GM21529 (cell line): ENCODE results near the gene BLACAT1.

Experiments
- ATAC-seq: cut with Tn5 transposase; IDR thresholded peaks from one replicate; pipeline ENCODE4 v1.9.1; 2021; ENCODE audit not compliant: unreplicated experiment

The BLACAT1 gene

DNA sequence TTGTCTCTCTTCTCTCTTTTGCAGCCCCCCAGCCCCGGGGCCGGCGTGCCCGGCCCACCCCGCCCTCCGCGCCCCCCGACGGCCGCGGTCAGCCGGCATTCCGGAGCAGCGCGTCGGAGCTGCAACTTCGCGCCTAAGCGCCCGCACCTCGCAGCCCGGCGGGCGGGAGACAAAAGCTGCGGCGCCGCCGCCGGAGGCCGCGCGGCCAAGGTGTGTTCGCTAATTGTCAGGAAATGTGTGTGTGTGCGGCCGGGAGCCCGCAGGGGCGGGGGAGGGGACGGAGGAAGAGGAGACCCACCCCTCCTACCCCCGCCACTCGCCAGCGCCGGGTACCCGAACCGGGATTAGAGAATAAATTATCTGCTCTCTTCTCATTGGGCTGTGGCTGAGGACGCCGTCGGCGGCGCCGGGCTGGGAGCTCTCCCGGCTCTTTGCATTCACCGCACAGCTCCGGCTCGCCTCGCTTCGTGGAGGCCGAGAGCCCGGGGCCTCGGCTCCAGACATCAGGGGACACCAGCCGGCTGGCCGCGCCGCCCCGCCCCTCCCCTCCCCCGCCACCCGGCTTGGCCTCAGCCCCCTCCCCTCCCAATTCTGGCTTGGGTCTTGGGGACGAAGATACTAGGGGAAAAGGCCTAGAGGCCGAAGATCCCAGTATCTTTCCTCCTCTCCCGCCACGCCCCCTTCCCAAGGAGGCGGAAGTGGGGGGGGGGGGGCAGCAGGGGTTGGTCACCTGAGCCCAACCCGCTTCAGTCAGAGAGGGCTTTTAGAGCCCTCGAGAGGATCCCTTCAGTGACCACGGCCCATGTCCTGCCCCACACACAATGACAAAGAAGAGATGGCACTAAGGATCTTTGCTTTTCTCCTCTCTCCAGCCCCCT, 1.3 kb upstream of the BLACAT1 start:
- no peak for ATAC-seq

DNA sequence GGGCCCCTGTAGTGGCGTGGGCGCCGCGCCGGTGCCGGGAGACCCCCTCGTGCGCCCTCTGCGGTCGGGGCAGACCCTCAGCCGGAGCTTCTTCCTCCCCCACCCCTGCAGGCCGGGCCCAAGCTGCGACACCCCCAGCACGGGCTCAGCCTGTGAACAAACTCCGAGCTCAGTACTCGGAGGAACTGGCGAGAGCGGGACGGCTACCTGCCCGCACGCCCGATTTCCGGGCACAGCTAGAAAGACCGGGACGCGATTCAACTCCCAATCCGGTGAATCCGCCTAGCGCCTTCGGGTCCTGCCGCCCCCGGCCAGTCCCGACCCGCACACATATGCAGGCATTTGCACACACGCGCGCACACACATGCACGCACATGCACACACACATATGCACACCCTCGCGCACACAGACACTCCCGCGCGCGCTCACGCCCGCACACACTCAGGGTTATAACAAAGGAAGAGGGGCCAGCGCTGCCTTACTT, 580 bp upstream of the BLACAT1 start:
- ATAC-seq = no peak

DNA sequence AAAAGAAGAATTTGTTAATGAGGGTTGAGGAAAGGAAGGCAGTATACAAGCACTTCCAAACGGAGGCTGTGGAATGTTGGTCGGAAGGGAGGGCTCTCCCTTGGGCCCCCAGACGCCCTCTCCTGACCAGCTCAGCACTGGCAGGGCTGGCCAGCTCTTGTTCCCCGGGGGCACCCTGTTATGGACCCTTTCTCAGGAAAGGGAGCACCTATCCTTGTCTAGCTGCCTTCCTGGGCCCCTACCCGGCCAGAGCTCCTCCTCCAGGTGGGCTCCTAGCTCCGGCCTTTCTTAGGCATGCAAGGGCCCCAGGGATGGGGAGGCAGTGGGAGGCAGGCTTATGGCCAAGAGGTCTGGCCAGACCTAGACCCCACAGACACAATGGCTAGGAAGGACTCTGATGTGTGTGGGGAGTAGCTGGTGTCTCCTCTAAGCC, 926 bp downstream of the BLACAT1 start:
- no peak for ATAC-seq

DNA sequence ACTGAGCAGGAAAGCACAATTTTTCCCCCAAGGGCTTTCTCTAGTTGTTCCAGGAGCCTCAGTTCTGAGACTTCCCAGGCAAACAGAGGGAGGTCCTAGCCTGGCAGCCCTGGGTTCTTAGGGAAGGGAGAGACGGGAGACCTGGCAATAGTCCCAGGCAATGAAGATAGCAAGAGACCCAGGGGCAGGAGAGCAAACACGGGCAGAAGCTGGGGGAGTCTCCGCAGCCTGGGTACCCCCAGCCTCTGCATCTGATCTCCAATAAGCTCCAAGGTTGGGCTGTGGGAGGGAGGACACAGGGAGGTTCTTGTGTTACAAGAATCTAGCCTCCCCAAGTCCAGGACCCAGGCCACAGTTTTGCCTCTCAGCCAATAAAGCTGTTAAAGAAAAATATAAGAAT, 2.4 kb downstream of the BLACAT1 start:
- ATAC-seq = no peak

DNA sequence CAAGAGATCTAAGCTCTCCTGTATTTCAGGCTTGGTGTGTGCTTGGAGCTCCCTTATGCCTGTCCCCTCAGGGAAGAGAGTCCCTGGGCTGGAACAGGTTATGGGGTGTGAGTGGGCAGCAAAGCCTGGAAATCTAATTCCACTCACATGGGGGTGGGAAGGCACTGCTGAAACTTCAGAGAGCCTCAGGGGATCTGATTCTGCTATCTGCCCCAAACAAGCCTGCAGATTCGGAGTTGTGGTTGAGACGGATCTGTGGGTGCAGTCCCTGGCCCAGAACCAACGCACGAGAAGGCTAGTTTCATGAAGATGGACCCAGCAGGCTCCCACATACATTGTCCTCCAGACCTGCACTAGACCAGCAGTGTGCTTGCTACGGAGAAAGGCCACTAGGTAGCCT, 2.9 kb downstream of the BLACAT1 start:
- ATAC-seq = no peak

DNA sequence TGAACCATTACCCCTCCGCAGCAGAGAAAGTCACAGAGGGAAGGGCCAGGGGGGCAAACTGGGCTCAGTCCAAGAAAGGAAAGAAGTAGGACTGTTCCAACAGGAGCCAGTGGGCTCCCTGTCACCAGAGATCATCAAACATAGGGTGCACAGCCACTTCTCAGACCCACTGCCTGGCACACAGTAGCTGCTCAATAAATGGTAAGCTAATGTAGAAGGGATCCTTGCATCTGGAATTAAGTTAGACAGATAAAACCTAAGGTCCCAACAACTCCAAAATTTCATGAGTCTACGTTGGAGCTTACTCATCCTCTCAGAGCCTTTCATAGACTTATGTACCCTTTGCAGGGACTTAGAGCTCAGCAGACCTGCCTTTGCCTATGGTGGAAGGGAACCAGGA, 3.5 kb downstream of the BLACAT1 start:
- no peak for ATAC-seq

DNA sequence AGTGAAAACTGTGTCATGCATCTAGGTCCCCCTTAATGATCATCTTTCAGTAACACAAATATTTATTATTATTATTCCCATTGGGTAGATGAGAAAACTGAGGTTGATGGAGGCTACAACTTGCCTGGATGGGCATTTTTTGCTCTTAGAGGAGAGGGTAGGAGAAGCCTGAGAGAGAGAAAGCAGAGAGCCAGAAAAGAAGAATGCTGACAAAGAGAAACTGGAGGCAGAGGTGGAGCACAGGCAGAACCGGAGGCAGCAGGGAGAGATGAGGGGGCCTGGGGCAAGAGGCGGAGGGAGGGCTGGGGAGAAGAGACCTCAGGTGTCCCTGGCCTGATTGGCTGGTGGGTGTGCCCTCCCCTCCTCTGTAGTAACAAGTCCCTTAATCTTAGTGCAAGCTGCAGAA, 4.1 kb downstream of the BLACAT1 start:
- no peak for ATAC-seq

DNA sequence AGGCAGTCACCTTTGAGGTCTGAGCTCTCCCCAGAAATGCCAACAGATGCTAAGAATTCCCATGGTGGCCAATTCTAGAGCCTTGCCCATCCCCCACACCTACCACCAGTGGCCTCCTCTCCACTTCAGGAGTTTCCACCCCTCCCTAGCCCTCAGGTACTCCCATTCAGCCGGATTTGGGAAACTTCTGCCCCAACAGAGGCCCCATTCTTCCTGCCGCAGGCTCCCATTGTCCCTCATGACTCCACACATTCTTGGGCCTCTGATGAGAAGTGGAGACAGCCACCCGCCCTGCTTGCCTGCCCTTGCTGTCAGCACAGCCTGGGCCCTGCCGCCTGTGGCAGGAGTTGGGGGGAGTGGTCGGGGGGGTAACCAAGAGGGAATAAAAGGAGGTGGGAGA, 4.6 kb downstream of the BLACAT1 start:
- no peak for ATAC-seq

DNA sequence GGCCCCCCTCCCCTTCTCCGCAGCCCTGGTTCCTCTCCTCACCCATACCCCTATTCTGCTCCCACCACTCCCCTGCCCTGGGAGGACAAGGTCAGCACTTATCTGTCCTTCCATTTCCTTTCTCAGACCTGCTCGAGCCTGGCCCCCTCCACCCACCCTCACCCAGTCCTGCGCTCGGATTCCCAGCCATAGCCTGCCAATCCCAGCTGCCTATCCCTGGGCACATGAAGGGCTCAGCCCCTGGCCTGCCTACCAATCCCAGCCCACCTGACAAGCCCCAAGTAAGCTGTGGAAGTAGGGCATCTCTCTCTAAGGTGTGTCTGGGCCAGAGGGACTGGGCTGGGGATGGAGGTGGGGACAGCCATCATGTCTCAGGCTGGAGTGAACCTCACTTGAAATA, 5.4 kb downstream of the BLACAT1 start:
- ATAC-seq = no peak

DNA sequence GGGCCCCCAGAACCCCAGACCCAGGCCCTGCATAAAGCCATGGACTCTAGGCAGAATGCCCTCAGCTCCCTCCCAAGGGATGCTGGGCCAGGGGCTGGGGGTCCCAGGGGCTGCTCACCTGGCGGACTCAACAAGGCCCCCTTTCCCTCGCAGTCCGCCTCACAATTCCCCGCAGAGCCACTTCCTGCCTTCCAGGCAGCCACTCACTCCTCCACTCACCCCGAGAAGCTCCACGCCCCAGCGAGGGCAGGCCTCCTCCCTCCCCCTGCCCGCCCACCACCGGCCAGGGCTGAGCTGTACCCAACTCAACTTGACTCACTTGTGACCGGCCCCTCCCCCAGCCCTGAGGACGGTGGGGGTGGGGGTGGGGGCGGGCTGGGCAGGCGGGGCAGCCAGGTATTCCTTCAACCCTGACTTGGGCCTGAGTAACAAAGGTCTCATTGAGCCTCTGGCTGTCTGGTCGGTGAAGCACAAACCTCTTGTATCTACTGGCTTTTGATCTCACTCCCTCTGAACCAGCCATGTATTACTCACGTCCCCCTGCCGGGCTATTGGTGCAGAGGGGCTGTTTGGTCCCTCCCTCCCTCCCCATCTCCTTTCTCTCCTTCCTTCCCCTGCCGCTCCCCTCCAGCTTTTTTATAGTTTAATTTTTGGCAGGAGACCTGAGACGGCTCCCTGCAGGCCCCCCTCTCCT, 5.9 kb downstream of the BLACAT1 start:
- no peak for ATAC-seq

DNA sequence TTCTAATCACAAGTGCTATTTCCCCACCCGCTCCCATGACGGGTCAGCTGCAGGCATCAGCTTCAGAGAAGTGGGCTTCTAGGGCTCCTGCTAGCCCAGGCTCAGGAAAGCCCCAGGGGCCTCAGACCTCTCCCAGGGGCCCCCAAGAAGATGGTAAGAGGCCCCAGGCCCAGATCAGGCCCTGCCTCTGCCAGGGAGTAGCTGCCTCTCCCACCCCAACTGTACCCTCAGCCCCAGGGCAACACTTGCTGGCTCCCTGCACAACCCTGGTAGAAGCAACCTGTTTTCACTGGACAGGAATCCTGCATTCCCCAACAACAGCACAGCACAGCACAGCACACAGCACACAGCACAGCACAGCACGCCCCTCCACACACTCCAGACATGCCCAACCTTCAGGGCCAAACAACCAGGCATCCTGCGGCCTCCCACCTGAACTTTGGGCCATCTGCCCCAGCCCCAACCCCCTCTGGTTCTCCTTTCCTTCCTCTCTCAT, 6.5 kb downstream of the BLACAT1 start:
- ATAC-seq = no peak

DNA sequence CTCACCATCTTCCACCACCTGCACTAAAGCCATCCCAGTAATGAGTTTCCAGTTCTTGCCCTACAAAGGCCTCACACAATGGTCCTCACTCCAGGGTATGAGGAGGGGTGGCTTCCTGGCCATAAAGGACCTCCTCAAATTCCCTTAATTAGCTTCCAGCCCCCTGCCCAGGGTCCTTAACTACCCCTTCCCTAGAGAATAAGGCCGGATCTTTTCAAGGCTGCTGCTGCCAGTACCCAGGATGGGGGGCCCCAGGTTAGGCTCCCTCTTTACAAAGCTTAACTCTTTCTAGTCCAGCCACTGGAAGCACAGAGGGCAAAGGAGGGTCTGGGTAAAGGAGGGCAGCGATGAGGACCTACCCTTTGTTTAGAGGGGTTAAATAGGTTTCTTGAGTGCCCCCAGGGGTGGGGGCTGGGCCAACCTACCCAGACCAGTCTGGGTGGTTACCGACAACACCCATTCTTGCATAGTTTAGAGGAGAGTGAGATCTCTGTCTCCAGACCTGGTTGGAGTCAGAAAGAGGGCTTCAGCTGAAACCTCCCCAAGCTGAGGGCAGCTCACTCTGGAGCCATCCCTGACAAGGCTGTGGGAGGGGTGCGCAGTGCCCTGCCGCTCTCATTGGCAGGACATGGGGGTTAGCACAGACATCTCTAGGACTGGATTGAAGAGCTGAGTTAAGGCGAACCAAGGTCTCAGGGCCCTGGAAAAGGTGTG, 7.1 kb downstream of the BLACAT1 start:
- ATAC-seq = no peak

DNA sequence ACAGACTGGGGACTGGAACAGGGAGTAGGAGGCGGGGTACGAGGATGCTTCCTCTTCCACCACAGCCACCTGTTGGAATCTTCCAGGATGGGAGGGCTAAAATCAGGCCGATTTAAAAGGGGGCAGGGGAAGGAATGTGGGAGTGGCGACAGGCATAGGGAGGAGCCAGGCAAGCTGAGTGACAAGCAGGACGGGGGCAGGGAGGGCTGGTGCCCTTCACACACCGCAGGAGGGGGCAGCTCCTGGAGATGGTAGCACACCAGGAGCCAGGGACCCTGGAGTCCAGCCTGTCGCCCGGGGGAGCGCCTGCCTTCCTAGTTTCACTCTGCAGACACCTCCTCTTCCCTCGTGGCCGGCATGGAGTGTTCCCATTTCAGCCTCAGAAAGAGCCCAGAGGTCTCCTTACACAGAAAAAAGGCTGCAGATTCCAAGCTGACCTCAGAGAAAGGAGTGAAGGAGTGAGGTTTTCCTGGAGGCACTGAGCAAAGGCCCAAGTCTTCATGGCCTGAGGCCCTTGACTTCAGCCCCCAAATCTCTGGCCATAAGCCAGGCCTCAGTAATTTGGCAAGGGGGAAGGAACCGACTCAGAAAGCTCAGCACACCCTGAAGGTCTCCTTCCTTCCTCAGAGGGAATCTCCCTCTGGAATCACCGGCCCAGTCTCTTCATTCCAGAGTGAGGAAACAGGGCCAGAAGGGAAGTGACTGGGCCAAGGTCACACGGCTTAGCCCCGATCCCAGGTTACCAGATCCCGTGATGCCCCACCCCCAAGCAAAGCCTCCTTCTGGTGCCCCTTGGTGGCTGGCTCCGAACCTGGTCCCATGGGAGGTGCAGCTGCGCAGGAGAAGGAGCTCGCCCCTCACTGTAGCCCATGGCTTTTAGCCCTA, 8.1 kb downstream of the BLACAT1 start:
- ATAC-seq = no peak

DNA sequence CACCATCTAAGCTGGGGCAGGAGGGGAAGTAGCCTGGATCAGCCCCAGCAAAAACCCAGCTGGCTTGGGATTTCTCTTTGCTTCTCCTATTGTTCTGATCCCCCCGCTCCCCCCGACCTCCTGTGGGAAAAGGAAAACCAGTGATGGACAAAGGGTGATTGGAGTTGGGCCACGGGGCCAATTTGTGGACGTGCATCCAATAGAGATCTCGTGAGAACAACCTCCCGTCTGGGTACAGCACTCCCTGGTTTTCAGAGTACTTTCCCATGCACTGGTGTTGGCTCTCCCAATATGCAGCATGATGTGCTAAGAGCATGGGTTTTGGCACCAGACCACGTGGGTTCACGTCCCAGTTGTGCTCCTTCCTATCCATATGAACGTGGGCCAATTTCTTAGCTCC, 9.0 kb downstream of the BLACAT1 start:
- ATAC-seq = no peak

DNA sequence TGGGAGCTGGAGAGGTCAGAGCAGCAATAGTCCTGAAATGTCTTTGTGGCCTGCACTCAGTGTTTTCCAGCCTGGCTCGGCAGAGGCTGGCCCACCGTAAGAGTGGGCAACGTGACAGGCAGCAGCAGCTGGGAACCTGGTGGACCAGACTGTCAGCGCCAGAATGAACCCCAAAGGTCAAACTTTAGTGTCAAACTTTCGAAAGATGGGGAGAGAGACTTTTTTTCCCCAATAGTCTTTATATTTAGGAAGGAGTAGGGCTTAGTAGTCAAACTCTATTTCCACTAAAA, 10.3 kb downstream of the BLACAT1 start:
- no peak for ATAC-seq

DNA sequence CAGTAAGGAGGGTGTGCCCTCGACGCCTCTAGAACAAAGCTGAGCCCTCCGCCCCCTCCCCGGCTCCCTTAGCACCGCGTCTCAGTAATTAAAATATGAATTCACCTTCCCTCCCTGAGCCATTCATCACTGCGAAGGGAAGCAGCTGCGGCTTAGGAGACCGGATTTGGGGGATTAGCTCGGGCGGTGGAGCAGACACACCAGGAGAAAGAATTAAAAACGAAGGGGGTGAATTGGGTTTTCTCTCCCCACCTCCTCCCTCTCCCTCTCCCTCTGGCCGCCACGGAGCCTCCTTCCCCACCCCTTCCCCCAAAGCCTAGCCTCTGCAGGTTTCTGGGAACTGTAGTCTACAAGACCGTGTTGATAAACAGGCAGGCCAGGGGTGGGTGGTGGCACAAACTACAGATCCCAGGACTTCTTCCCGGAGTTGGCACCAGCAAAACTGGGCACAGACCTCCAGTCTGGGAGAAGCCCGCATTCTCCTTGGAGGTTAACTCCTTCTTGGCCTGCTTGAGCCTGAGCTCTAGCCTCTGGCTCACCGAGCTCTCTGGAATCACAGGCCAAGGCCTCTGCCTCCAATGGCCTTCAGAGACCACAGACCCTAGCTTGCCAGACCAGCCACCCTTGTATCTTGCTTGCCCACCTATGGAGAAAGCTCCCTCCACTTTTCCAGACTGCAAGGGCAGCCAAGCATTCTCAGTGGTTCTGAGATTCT, 10.8 kb downstream of the BLACAT1 start:
- ATAC-seq = no peak

DNA sequence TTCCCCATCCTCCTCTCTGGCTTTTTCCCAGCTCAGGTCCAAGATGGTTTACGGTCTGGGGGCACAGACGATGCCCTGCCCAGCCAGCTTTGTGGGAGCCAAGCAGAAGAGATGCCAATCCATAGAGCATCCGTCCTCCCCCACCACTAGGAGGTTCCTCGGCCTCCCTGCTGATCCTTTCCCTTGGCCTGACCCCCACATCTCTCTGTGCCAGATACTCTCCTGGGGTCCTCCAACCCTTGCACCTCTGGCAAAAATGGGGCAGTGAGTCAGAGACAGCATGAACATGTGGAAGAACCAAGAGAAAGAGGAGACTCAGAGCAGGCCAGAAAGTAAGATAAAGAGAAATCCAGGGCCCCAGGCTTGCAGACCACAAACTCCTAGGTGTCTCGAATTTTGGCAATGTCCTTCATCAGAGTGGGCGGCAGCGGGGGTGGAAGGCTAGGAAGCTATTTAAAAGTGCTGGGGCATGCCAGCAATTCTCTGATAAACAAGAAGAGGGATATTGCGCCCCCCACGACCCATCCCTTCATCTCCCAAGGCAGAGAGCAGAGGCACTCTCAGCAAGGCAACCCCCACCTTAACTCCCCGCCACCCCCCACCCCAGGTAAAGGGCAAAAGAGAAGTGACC, 11.4 kb downstream of the BLACAT1 start:
- ATAC-seq = no peak

DNA sequence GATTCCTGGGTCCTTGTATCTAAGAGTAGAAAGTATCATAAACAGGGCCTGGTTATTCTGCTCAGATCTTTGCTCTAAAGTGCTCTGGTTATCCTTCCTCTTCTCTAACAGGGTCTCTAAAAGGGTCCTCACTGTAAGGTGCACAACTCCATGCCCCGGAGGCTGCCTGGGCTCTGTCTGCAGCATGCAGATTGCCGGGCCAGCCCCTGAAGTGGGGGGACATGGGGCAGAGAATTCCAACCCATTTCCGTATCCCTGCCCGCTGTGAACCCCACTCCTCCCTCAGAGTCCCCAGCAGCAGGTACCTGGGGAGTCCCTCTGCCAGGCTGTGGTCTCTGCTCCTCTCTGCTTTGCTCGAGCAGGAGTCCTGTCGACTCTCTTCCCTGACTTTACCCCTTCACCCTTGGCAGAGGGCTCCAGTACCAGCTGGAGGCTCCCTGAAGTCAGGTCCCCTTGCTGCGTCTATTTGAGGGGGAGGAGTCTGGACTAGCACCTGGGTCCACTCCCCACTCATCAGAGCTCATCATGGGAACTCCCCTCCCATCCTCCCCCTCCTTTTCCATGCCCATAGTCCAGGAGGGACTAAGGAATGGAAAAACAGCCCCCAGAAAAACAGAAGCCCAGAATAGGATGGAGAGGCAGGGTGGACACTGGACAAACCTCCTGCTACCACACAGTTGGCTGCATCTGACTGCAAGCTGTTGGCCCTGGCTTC, 12.1 kb downstream of the BLACAT1 start:
- no peak for ATAC-seq
